ENCODE data around the gene ARHGEF33. TPM values are rescaled to one million over a fixed set of nuclear protein-coding genes. Genes with fewer than 3 reads are reported as not detected.

The ARHGEF33 gene
- polyA plus RNA-seq, 1 donor from 2014 or later, result 1.5 TPM

DNA sequence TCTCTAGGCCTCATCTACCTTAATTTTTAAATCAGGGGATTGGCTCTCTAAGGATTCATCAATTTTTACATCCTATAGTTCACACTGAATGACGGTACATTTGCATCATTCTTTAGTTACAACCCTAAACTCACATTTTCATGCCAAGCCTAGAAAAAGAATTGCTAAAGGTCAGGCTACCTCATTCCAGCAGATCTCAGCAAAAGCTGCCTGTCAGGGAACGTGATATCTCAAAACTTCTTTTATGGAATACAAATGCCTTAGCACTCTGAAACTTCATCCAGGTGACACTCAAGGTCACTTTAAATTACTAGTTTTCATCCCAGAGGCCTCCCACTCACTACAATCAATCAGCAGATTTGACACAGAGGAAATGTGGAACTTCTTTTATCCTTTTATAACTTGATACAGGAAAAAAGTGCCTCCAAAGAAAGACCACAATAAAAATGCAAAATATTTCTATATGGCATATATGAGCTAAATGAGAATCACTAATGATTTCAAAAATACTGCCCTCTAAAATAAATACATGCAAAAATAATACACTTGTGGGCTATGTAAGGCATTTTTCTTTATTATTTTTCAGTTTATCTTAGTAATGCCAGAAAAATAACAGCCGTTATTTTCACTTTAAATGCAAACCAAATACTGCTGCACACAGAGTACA, 91.5 kb downstream of the ARHGEF33 start:
- H3K27ac ChIP-seq (ENCODE audit: low read length), result no peak overlapping the region
- H2AFZ ChIP-seq (ENCODE audit: low read depth, low read length), result no peak overlapping the region

DNA sequence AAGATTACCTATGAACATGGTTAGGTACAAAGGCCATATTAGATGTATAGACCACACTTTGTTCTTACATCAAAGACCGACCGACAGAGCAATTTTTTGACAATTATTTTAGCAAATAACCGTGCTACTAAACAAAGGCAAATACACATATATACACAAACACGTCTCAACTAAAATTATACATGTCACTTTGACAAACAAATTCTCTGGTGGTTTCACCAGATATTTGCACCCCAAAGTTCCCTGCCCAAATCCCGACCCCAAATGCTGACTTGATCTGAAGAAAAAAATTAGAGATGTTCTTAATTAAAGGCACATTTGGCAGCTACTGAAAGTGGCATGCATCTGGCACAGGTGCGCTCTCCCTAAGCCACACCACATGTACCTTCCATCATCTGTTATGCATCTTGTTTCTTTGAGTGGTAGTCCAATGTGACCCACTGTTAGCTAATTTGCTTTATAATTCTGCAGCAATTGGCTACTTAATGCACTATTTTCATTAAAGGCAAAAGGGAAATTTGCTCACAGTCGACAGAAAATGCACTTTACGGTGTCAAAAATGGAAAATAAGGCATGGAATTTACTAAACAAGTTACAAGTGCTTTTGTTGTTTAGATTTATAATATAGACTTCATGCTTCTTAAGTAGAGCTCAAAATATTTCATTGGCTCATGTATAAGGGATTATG, 92.1 kb downstream of the ARHGEF33 start:
- Histone ChIP-seq H3K9me3 (ENCODE audit: low read length) (no peaks in the 10 kb centered on the region), H3F3A (ENCODE audit: insufficient read depth, low read length, poor library complexity, severe bottlenecking) (no peaks in the 10 kb centered on the region), H3K36me3 (ENCODE audit: insufficient read depth, low read length) (no peaks in the 10 kb centered on the region), H3K27me3 (ENCODE audit: insufficient read depth, low read depth, low read length) (no peaks in the 10 kb centered on the region), H3K4me3 (ENCODE audit: low read length) (no peak overlapping the region), H3K27ac (ENCODE audit: low read length) (no peak overlapping the region), H2AFZ (ENCODE audit: low read depth, low read length) (no peak overlapping the region), H3K4me2 (ENCODE audit: low read length) (no peak overlapping the region), H4K20me1 (ENCODE audit: insufficient read depth) (no peaks in the 10 kb centered on the region), H3K79me2 (replicated peaks; ENCODE audit: insufficient read depth, low read length) (no peaks in the 10 kb centered on the region), H3K9ac (ENCODE audit: low read length) (no peak overlapping the region), H3K9me2 (ENCODE audit: insufficient read depth, low read length) (no peaks in the 10 kb centered on the region)
- TF ChIP-seq EZH2 (IDR thresholded peaks at IDR 0.05; ENCODE audit: borderline replicate concordance, insufficient read depth, low read length, poor library complexity, severe bottlenecking), result no peak
- TF ChIP-seq, protein P1, sequence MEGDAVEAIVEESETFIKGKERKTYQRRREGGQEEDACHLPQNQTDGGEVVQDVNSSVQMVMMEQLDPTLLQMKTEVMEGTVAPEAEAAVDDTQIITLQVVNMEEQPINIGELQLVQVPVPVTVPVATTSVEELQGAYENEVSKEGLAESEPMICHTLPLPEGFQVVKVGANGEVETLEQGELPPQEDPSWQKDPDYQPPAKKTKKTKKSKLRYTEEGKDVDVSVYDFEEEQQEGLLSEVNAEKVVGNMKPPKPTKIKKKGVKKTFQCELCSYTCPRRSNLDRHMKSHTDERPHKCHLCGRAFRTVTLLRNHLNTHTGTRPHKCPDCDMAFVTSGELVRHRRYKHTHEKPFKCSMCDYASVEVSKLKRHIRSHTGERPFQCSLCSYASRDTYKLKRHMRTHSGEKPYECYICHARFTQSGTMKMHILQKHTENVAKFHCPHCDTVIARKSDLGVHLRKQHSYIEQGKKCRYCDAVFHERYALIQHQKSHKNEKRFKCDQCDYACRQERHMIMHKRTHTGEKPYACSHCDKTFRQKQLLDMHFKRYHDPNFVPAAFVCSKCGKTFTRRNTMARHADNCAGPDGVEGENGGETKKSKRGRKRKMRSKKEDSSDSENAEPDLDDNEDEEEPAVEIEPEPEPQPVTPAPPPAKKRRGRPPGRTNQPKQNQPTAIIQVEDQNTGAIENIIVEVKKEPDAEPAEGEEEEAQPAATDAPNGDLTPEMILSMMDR (IDR thresholded peaks at IDR 0.05; ENCODE audit: poor library complexity, severe bottlenecking), result no peak
- no peak for TF ChIP-seq TAF1 (IDR thresholded peaks at IDR 0.05; ENCODE audit: low read depth)
- TF ChIP-seq EP300 (conservative IDR thresholded peaks at IDR 0.05; ENCODE audit: poor library complexity, severe bottlenecking), result no peak
- TF ChIP-seq POLR2AphosphoS5 (IDR thresholded peaks at IDR 0.05), result no peak
- no peak for TF ChIP-seq MXI1 (conservative IDR thresholded peaks at IDR 0.05; ENCODE audit: poor library complexity, severe bottlenecking)
- no peak for TF ChIP-seq SMC3 (conservative IDR thresholded peaks at IDR 0.05; ENCODE audit: poor library complexity)
- no peak for TF ChIP-seq RAD21 (conservative IDR thresholded peaks at IDR 0.05)

More for the DNA sequence above, 91.5 kb downstream of the ARHGEF33 start:
- no peaks in the 10 kb centered on the region for H3K9me3 ChIP-seq (ENCODE audit: low read length)
- H3K4me2 ChIP-seq (ENCODE audit: low read length), result no peak overlapping the region
- no peaks in the 10 kb centered on the region for H3K79me2 ChIP-seq (replicated peaks; ENCODE audit: insufficient read depth, low read length)
- H3K9ac ChIP-seq (ENCODE audit: low read length), result no peak overlapping the region
- H3K9me2 ChIP-seq (ENCODE audit: insufficient read depth, low read length), result no peaks in the 10 kb centered on the region
- no peaks in the 10 kb centered on the region for H3F3A ChIP-seq (ENCODE audit: insufficient read depth, low read length, poor library complexity, severe bottlenecking)
- TF ChIP-seq, protein P1 (IDR thresholded peaks at IDR 0.05; ENCODE audit: poor library complexity, severe bottlenecking), result no peak
- TF ChIP-seq POLR2AphosphoS5 (IDR thresholded peaks at IDR 0.05) (no peak), SMC3 (conservative IDR thresholded peaks at IDR 0.05; ENCODE audit: poor library complexity) (no peak), TAF1 (IDR thresholded peaks at IDR 0.05; ENCODE audit: low read depth) (no peak), EP300 (conservative IDR thresholded peaks at IDR 0.05; ENCODE audit: poor library complexity, severe bottlenecking) (no peak), RAD21 (conservative IDR thresholded peaks at IDR 0.05) (no peak), EZH2 (IDR thresholded peaks at IDR 0.05; ENCODE audit: borderline replicate concordance, insufficient read depth, low read length, poor library complexity, severe bottlenecking) (no peak), MXI1 (conservative IDR thresholded peaks at IDR 0.05; ENCODE audit: poor library complexity, severe bottlenecking) (no peak)
- TF ChIP-seq, protein P2, sequence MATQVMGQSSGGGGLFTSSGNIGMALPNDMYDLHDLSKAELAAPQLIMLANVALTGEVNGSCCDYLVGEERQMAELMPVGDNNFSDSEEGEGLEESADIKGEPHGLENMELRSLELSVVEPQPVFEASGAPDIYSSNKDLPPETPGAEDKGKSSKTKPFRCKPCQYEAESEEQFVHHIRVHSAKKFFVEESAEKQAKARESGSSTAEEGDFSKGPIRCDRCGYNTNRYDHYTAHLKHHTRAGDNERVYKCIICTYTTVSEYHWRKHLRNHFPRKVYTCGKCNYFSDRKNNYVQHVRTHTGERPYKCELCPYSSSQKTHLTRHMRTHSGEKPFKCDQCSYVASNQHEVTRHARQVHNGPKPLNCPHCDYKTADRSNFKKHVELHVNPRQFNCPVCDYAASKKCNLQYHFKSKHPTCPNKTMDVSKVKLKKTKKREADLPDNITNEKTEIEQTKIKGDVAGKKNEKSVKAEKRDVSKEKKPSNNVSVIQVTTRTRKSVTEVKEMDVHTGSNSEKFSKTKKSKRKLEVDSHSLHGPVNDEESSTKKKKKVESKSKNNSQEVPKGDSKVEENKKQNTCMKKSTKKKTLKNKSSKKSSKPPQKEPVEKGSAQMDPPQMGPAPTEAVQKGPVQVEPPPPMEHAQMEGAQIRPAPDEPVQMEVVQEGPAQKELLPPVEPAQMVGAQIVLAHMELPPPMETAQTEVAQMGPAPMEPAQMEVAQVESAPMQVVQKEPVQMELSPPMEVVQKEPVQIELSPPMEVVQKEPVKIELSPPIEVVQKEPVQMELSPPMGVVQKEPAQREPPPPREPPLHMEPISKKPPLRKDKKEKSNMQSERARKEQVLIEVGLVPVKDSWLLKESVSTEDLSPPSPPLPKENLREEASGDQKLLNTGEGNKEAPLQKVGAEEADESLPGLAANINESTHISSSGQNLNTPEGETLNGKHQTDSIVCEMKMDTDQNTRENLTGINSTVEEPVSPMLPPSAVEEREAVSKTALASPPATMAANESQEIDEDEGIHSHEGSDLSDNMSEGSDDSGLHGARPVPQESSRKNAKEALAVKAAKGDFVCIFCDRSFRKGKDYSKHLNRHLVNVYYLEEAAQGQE (IDR thresholded peaks at IDR 0.05; ENCODE audit: borderline replicate concordance), result no peak
- H3K4me3 ChIP-seq (ENCODE audit: low read length), result no peak overlapping the region
- no peaks in the 10 kb centered on the region for H4K20me1 ChIP-seq (ENCODE audit: insufficient read depth)
- no peaks in the 10 kb centered on the region for H3K27me3 ChIP-seq (ENCODE audit: insufficient read depth, low read depth, low read length)
- H3K36me3 ChIP-seq (ENCODE audit: insufficient read depth, low read length), result no peaks in the 10 kb centered on the region
